Astrocyte (in vitro differentiated cells and primary cell): Measurements from ENCODE around the gene PEAK1. TPM values are rescaled to one million over a fixed set of nuclear protein-coding genes. Genes with fewer than 3 reads are reported as not detected.
A peak's percentile ranks its signal among the peaks of the same experiment; 100 is the strongest.

Source experiments
- DNase-seq: peaks from one replicate; pipeline ENCODE4 v3.0.0-alpha.2; 2010; ENCODE audit warnings: low read depth
- FAIRE-seq: peaks from 2 replicates; lab custom pipeline; 2011; peaks lifted over from hg19 to GRCh38; lab: Jason Lieb, UNC
- H2AFZ ChIP-seq: 2 replicates; pipeline ENCODE4 v1.6.0; 2012; ENCODE audit warnings: low read depth, low read length, inconsistent platforms
- H3K27ac ChIP-seq: 2 replicates; pipeline ENCODE4 v1.5.1; 2011; ENCODE audit warnings: low read depth, low read length, inconsistent platforms
- H3K27me3 ChIP-seq: 2 replicates; pipeline ENCODE4 v1.6.0; 2011; ENCODE audit warnings: low read length, inconsistent platforms; ENCODE audit not compliant: insufficient read depth
- H3K36me3 ChIP-seq: 2 replicates; pipeline ENCODE4 v1.5.1; 2011; ENCODE audit warnings: low read length, inconsistent platforms; ENCODE audit not compliant: insufficient read depth
- H3K4me1 ChIP-seq: 2 replicates; pipeline ENCODE4 v1.5.1; 2011; ENCODE audit warnings: low read length, inconsistent platforms; ENCODE audit not compliant: insufficient read depth
- H3K4me2 ChIP-seq: 2 replicates; pipeline ENCODE4 v1.6.0; 2012; ENCODE audit warnings: low read length, inconsistent platforms
- H3K4me3 ChIP-seq: 2 replicates; pipeline ENCODE4 v1.5.1; 2011; ENCODE audit warnings: low read depth, mild to moderate bottlenecking, low read length, inconsistent platforms; ENCODE audit not compliant: insufficient read depth
- H3K79me2 ChIP-seq: 2 replicates; pipeline ENCODE4 v1.6.0; 2012; ENCODE audit warnings: mild to moderate bottlenecking, low read length, inconsistent platforms; ENCODE audit not compliant: insufficient read depth
- H3K9ac ChIP-seq: 2 replicates; pipeline ENCODE4 v1.6.0; 2012; ENCODE audit warnings: mild to moderate bottlenecking, low read length, inconsistent platforms
- H3K9me3 ChIP-seq: 2 replicates; pipeline ENCODE4 v1.5.1; 2012; ENCODE audit warnings: low read depth, mild to moderate bottlenecking, low read length, inconsistent platforms; ENCODE audit not compliant: insufficient read depth
- H4K20me1 ChIP-seq: 2 replicates; pipeline ENCODE4 v1.6.0; 2012; ENCODE audit warnings: low read length, inconsistent platforms; ENCODE audit not compliant: insufficient read depth
- H3K27ac Mint-ChIP-seq: one replicate; pipeline ENCODE4 v1.8.0; 2021; ENCODE audit warnings: mild to moderate bottlenecking, mixed read lengths; ENCODE audit not compliant: unreplicated experiment
- H3K27me3 Mint-ChIP-seq: one replicate; pipeline ENCODE4 v1.8.0; 2021; ENCODE audit warnings: low read depth, mixed read lengths; ENCODE audit not compliant: unreplicated experiment
- H3K36me3 Mint-ChIP-seq: one replicate; pipeline ENCODE4 v1.8.0; 2021; ENCODE audit warnings: low read depth, mixed read lengths; ENCODE audit not compliant: unreplicated experiment
- H3K4me1 Mint-ChIP-seq: one replicate; pipeline ENCODE4 v1.8.0; 2021; ENCODE audit warnings: low read depth, mixed read lengths; ENCODE audit not compliant: unreplicated experiment
- H3K4me3 Mint-ChIP-seq: one replicate; pipeline ENCODE4 v1.8.0; 2021; ENCODE audit warnings: mild to moderate bottlenecking, moderate library complexity, mixed read lengths; ENCODE audit not compliant: unreplicated experiment
- H3K9me3 Mint-ChIP-seq: one replicate; pipeline ENCODE4 v1.8.0; 2021; ENCODE audit warnings: mild to moderate bottlenecking, mixed read lengths; ENCODE audit not compliant: unreplicated experiment
- EZH2 ChIP-seq: IDR thresholded peaks from 2 replicates; pipeline ENCODE4 v1.6.1; 2012; ENCODE audit warnings: mild to moderate bottlenecking, low read length, inconsistent platforms; ENCODE audit not compliant: insufficient read depth
- total RNA-seq: library from RNA; stranded (reverse); gene quantifications from 2 replicates; pipeline ENCODE4 v1.2.1, GENCODE V29; 2021
- TF ChIP-seq, protein P1 (sequence below): IDR thresholded peaks from 2 replicates; pipeline ENCODE4 v1.5.1; 2011; ENCODE audit warnings: low read depth, mild to moderate bottlenecking, inconsistent platforms, low read length, moderate library complexity; ENCODE audit not compliant: insufficient read depth

PEAK1 gene
- total RNA-seq, 1 donor from 2014 or later = 62.3 TPM

DNA sequence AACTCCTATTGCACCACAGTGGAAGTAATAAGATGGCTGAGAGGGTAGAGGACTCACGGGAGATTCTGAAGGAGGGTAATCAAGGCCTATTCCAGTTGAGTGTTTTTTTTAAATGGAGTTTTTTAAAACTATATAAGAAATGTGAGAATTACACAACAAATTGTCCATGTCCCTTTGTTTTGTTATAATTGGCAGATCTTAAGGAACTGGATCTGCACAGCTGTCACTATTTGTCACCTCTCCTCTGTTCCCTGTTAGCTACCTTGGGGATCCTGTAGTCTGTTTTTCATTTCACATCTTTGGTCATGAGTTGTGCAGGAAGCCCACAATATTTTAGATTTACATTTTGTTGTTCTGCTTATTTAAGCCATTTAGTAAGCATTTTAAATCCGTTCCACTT, 271.7 kb downstream of the PEAK1 start:
- no peak overlapping the region for H3K4me2 ChIP-seq
- H3K27ac ChIP-seq = no peak overlapping the region
- no peak overlapping the region for H3K27ac Mint-ChIP-seq
- peaks cover 40% of the 10 kb centered on the region for H3K4me1 Mint-ChIP-seq
- H4K20me1 ChIP-seq = no peaks in the 10 kb centered on the region
- H3K4me3 ChIP-seq = no peak overlapping the region
- DNase-seq = no peak
- H3K9ac ChIP-seq = no peak overlapping the region
- H3K4me3 Mint-ChIP-seq = no peak overlapping the region
- peaks cover 7% of the 10 kb centered on the region for H3K36me3 Mint-ChIP-seq
- H3K36me3 ChIP-seq = no peaks in the 10 kb centered on the region
- H2AFZ ChIP-seq = no peak overlapping the region
- no peaks in the 10 kb centered on the region for H3K79me2 ChIP-seq
- FAIRE-seq = no peak
- H3K27me3 ChIP-seq = no peaks in the 10 kb centered on the region
- TF ChIP-seq EZH2 = no peak
- peaks cover 25% of the 10 kb centered on the region for H3K4me1 ChIP-seq
- H3K27me3 Mint-ChIP-seq = no peaks in the 10 kb centered on the region
- peaks cover 4% of the 10 kb centered on the region for H3K9me3 Mint-ChIP-seq
- no peaks in the 10 kb centered on the region for H3K9me3 ChIP-seq

DNA sequence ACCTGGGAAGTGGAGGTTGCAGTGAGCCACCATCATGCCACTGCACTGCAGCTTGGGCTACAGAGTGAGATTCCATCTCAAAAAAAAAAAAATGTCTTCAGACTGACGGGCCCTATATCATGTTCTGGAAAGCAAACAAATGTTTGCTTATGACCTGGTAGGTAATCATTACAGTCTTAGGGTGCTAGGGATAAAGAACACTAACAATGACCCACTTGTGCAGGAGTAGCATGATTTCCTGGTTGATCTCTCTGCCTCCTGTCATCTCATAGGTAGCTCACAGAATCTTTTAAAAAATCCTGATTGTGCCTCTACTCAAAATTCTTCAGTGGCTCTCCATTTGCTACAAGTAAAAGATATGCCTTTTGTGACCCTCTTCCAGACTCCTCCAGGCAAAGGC, 274.5 kb downstream of the PEAK1 start:
- no peaks in the 10 kb centered on the region for H4K20me1 ChIP-seq
- peaks cover under 1% of the 10 kb centered on the region for H3K9me3 Mint-ChIP-seq
- peak overlapping the region; percentile 82 for H3K4me2 ChIP-seq
- H3K4me3 ChIP-seq = no peak overlapping the region
- no peaks in the 10 kb centered on the region for H3K9me3 ChIP-seq
- peaks cover 47% of the 10 kb centered on the region for H3K4me1 Mint-ChIP-seq
- peak overlapping the region; percentile 40 for H3K9ac ChIP-seq
- no peak overlapping the region for H3K4me3 Mint-ChIP-seq
- H3K27me3 ChIP-seq = no peaks in the 10 kb centered on the region
- H3K27me3 Mint-ChIP-seq = no peaks in the 10 kb centered on the region
- H3K27ac Mint-ChIP-seq = peak overlapping the region; percentile 98
- no peak for TF ChIP-seq EZH2
- TF ChIP-seq, protein P1, sequence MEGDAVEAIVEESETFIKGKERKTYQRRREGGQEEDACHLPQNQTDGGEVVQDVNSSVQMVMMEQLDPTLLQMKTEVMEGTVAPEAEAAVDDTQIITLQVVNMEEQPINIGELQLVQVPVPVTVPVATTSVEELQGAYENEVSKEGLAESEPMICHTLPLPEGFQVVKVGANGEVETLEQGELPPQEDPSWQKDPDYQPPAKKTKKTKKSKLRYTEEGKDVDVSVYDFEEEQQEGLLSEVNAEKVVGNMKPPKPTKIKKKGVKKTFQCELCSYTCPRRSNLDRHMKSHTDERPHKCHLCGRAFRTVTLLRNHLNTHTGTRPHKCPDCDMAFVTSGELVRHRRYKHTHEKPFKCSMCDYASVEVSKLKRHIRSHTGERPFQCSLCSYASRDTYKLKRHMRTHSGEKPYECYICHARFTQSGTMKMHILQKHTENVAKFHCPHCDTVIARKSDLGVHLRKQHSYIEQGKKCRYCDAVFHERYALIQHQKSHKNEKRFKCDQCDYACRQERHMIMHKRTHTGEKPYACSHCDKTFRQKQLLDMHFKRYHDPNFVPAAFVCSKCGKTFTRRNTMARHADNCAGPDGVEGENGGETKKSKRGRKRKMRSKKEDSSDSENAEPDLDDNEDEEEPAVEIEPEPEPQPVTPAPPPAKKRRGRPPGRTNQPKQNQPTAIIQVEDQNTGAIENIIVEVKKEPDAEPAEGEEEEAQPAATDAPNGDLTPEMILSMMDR = no peak
- H3K36me3 Mint-ChIP-seq = peaks cover 17% of the 10 kb centered on the region
- peak overlapping the region; percentile 97 for H3K27ac ChIP-seq
- FAIRE-seq = no peak
- peaks cover 28% of the 10 kb centered on the region for H3K4me1 ChIP-seq
- no peaks in the 10 kb centered on the region for H3K79me2 ChIP-seq
- DNase-seq = no peak
- H2AFZ ChIP-seq = no peak overlapping the region
- no peaks in the 10 kb centered on the region for H3K36me3 ChIP-seq

DNA sequence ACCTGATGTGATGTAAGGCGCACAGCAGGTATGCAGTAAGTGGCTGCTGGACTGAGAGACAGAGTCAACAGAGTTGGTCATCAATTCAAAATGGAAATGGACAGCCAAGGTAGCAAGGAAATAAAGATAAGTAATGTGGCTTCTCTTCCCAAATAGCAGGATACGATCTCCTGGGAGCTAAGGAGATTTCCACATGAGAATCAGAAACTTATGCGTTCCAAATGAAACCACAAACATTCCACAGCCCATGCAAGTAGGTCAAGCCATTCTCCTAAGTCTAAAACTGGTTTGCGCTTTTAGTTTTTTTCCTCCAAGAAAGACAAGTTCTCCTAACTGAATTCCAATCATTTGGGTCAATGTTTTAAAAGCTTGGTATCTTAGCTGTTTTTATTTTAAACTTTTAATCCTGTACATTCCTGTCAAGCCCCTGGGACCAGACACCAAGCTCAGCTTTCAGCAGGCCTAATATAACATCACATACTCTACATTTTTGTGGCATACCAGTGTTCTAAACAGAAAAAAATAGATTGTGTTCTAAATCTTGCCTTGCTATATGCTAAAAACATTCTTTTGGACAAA, 275.3 kb downstream of the PEAK1 start:
- Histone ChIP-seq H3K9ac (peak overlapping the region; percentile 57), H3K27me3 (no peaks in the 10 kb centered on the region), H2AFZ (no peak overlapping the region), H3K36me3 (no peaks in the 10 kb centered on the region), H3K27ac (peak overlapping the region; percentile 97), H3K4me1 (peaks cover 28% of the 10 kb centered on the region), H3K79me2 (no peaks in the 10 kb centered on the region), H3K4me2 (peak overlapping the region; percentile 82), H4K20me1 (no peaks in the 10 kb centered on the region), H3K4me3 (peak overlapping the region; percentile 35), H3K9me3 (no peaks in the 10 kb centered on the region)
- no peaks in the 10 kb centered on the region for H3K27me3 Mint-ChIP-seq
- peak overlapping the region; percentile 1 for H3K4me3 Mint-ChIP-seq
- peaks cover 21% of the 10 kb centered on the region for H3K36me3 Mint-ChIP-seq
- DNase-seq (peak; percentile 98), FAIRE-seq (peak; percentile 90)
- TF ChIP-seq, protein P1 = no peak
- TF ChIP-seq EZH2 = no peak
- peak overlapping the region; percentile 98 for H3K27ac Mint-ChIP-seq
- H3K4me1 Mint-ChIP-seq = peaks cover 47% of the 10 kb centered on the region
- H3K9me3 Mint-ChIP-seq = peaks cover 4% of the 10 kb centered on the region
